Glutamatergic neuron (in vitro differentiated cells): ENCODE measurements around the gene NT5C3A. TPM values are rescaled to one million over a fixed set of nuclear protein-coding genes. Genes with fewer than 3 reads are reported as not detected.
"Not testable (repeated sequence)": the region's sequence is repeated elsewhere in the genome, so short reads cannot be mapped to it uniquely, and the experiment has no call there.

Source experiments
- DNase-seq: peaks from one replicate; pipeline ENCODE4 v3.0.0; 2022
- H3K27ac Mint-ChIP-seq: one replicate; pipeline ENCODE4 v1.8.0; 2020; ENCODE audit warnings: mild to moderate bottlenecking, mixed read lengths, inconsistent platforms; ENCODE audit not compliant: unreplicated experiment
- H3K27me3 Mint-ChIP-seq: one replicate; pipeline ENCODE4 v1.8.0; 2020; ENCODE audit warnings: mild to moderate bottlenecking, moderate library complexity, mixed read lengths, inconsistent platforms; ENCODE audit not compliant: unreplicated experiment
- H3K36me3 Mint-ChIP-seq: one replicate; pipeline ENCODE4 v1.8.0; 2020; ENCODE audit warnings: mild to moderate bottlenecking, mixed read lengths, inconsistent platforms; ENCODE audit not compliant: unreplicated experiment
- H3K4me1 Mint-ChIP-seq: one replicate; pipeline ENCODE4 v1.8.0; 2020; ENCODE audit warnings: mild to moderate bottlenecking, low read depth, mixed read lengths, inconsistent platforms; ENCODE audit not compliant: unreplicated experiment
- H3K4me3 Mint-ChIP-seq: one replicate; pipeline ENCODE4 v1.8.0; 2020; ENCODE audit warnings: mild to moderate bottlenecking, mixed read lengths, inconsistent platforms; ENCODE audit not compliant: unreplicated experiment
- H3K9me3 Mint-ChIP-seq: one replicate; pipeline ENCODE4 v1.8.0; 2020; ENCODE audit warnings: mild to moderate bottlenecking, moderate library complexity, mixed read lengths, inconsistent platforms; ENCODE audit not compliant: unreplicated experiment
- total RNA-seq: library from RNA; stranded (reverse); fragmentation: NEBNext Ultra II Directional; extraction: Animal tissue kit (Norgen Biotek cat#: 25700); gene quantifications from one replicate; pipeline ENCODE4 v1.2.1, GENCODE V29; 2021; ENCODE audit not compliant: unreplicated experiment

NT5C3A gene
- total RNA-seq, 1 donor from 2014 or later, result 35.9 TPM

DNA sequence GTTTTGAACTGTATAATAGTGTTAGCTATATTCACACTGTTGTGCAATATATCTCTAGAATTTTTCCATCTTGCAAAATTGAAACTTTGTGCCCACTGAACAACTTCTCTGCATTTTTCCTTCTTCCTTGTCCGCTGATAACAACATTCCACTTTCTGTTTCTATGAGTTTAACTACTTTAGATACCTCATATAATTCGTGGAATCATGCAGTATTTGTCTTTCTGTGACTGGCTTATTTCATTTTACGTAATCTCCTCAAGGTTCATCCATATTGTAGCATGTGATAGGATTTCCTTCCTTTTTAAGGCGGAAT is 95.4 kb downstream of the NT5C3A start:
- DNase-seq, H3K9me3 Mint-ChIP-seq, H3K4me3 Mint-ChIP-seq, H3K27ac Mint-ChIP-seq, H3K27me3 Mint-ChIP-seq, H3K36me3 Mint-ChIP-seq, H3K4me1 Mint-ChIP-seq: not testable (repeated sequence)

DNA sequence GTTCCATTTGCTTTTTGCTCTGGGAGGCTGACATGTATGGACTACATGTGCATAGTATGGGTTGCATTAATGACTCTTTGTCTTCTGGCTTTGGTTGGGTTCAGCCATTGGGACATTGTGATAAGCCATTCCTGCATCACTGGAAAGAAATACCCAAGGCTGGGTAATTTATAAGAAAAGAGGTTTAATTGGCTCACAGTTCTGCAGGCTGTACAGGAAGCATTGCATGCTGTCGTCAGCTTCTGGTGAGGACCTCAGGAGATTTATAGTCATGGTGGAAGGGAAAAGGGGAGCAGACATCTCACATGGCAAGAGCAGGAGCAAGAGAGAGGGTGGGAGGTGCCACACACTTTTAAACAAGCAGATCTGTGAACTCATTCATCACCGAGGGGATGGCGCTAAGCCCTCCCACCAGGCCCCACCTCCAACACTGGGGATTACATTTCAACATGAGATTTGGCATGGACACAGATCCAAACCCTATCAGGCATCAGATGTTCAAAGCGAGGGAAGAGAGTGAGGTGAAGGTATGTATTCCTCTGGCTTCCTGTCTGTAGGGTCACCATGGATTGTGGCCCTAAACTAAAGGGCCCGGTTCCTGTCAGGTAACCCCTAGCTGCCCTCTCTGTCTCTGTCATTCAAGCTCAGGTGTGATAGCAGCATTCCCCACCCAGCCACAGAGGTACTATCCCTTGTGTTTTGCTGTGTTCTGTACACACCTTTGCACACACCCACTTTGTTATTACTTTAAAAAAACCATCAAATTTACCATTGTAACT is 95.9 kb downstream of the NT5C3A start:
- H3K36me3 Mint-ChIP-seq, H3K4me3 Mint-ChIP-seq, H3K27me3 Mint-ChIP-seq, H3K9me3 Mint-ChIP-seq, DNase-seq, H3K4me1 Mint-ChIP-seq, H3K27ac Mint-ChIP-seq: not testable (repeated sequence)

DNA sequence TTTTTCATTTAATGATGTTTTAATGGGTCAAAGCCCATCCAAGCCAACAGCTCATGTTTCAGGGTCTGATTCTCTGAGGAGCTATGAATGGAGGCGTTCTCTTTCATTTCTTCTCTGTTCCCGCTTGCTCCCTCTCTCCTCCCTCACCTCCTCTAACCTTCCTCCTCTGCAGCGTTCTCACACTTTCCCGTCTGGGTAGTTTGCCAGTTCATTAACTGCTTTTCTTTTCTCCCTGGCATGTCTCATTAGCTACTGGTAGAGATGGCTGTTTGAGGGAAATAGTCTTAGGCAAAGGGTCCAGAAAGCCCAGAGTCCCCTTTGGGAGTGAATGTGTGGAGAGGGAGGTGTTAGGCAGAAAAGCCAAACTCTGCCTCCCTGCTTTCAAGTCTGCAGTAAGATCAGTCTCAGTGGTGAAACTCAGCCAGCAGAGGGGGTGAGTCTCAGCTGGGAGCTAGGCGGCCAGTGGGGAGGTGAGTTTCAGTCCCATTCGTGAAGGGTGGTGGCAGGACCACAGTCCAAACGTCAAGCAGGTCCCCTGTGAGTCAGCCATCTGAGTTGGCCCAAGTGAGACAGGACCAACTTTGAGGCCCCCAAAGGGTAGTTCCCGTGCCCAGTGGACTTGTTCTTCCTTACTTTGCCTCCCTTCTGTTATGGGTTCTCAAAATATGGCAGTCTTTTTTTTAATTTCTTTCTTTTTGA is 98.0 kb downstream of the NT5C3A start:
- not testable (repeated sequence) for H3K9me3 Mint-ChIP-seq, H3K4me3 Mint-ChIP-seq, DNase-seq, H3K36me3 Mint-ChIP-seq, H3K27ac Mint-ChIP-seq, H3K4me1 Mint-ChIP-seq, H3K27me3 Mint-ChIP-seq

Other genes starting within 250 kb of the NT5C3A start
- gene KBTBD2, start 171.0 kb downstream of the NT5C3A start, total RNA-seq, result 41.3 TPM
- gene FKBP9, start 105.3 kb downstream of the NT5C3A start, total RNA-seq, result 90.7 TPM
- 26.4 TPM for gene RP9, start 46.6 kb upstream of the NT5C3A start, total RNA-seq
- 21.1 TPM for gene BBS9, start 66.8 kb upstream of the NT5C3A start, total RNA-seq